HFFc6 (cell line): ENCODE data around the gene FREM2. TPM values are rescaled to one million over a fixed set of nuclear protein-coding genes. Genes with fewer than 3 reads are reported as not detected.
A peak's percentile ranks its signal among the peaks of the same experiment; 100 is the strongest.

ENCODE experiments used
- DNase-seq: peaks from one replicate; pipeline ENCODE4 v3.0.0-alpha.2; 2018
- H3K27ac Mint-ChIP-seq: 2 replicates; pipeline ENCODE4 v1.8.0; 2020; ENCODE audit warnings: mild to moderate bottlenecking, mixed read lengths
- H3K27me3 Mint-ChIP-seq: 2 replicates; pipeline ENCODE4 v1.8.0; 2021; ENCODE audit warnings: mild to moderate bottlenecking, moderate library complexity, mixed read lengths; ENCODE audit not compliant: insufficient read depth
- H3K36me3 Mint-ChIP-seq: 2 replicates; pipeline ENCODE4 v1.8.0; 2021; ENCODE audit warnings: low read depth, mixed read lengths
- H3K4me1 Mint-ChIP-seq: 2 replicates; pipeline ENCODE4 v1.8.0; 2020; ENCODE audit warnings: low read depth, mixed read lengths
- H3K4me3 Mint-ChIP-seq: 2 replicates; pipeline ENCODE4 v1.8.0; 2020; ENCODE audit warnings: mild to moderate bottlenecking, moderate library complexity, mixed read lengths
- H3K9me3 Mint-ChIP-seq: 2 replicates; pipeline ENCODE4 v1.8.0; 2020; ENCODE audit warnings: mild to moderate bottlenecking, mixed read lengths
- CTCF ChIP-seq: fragments of 200-600 bp; sonication (generic); IDR thresholded peaks from 2 replicates; pipeline ENCODE4 v1.5.0; 2021; ENCODE audit warnings: antibody characterized with exemption, mild to moderate bottlenecking
- total RNA-seq, 6 experiments: library from RNA; stranded (reverse); fragmentation: NEBNext Ultra II Directional; extraction: Animal tissue kit (Norgen Biotek cat#: 25700); gene quantifications; 2 replicates in 1 of 6; 3 replicates in 5 of 6; pipeline ENCODE4 v1.2.3, GENCODE V29; 2021

Gene FREM2
- total RNA-seq, 6 experiments from 2014 or later = not detected

- no peaks in the 10 kb centered on the region; the same call in 1 of the 2 replicates for H3K9me3 Mint-ChIP-seq
- H3K27ac Mint-ChIP-seq = no peak overlapping the region
- H3K4me1 Mint-ChIP-seq = peaks cover 9% of the 10 kb centered on the region; the same call in 1 of the 2 replicates
- H3K36me3 Mint-ChIP-seq = no peaks in the 10 kb centered on the region
- no peak for DNase-seq
- no peaks in the 10 kb centered on the region; the same call in 1 of the 2 replicates for H3K27me3 Mint-ChIP-seq
- TF ChIP-seq CTCF = no peak
- H3K4me3 Mint-ChIP-seq = no peak overlapping the region
Measured at GRCh38 chr13:38656699-38657098, 30.2 kb upstream of the FREM2 start.

- Mint-ChIP-seq H3K27me3 (no peaks in the 10 kb centered on the region; the same call in 1 of the 2 replicates), H3K4me3 (no peak overlapping the region), H3K27ac (no peak overlapping the region), H3K9me3 (no peaks in the 10 kb centered on the region; the same call in 1 of the 2 replicates), H3K4me1 (peaks cover 9% of the 10 kb centered on the region; the same call in 1 of the 2 replicates), H3K36me3 (no peaks in the 10 kb centered on the region)
- peak; percentile 2 for DNase-seq
- TF ChIP-seq CTCF = no peak
Measured at GRCh38 chr13:38657191-38657590, 29.7 kb upstream of the FREM2 start.

- H3K4me3 Mint-ChIP-seq = no peak overlapping the region
- peaks cover 9% of the 10 kb centered on the region; the same call in 1 of the 2 replicates for H3K4me1 Mint-ChIP-seq
- H3K27ac Mint-ChIP-seq = no peak overlapping the region
- DNase-seq = no peak
- H3K27me3 Mint-ChIP-seq = no peaks in the 10 kb centered on the region; the same call in 1 of the 2 replicates
- TF ChIP-seq CTCF = no peak
- H3K9me3 Mint-ChIP-seq = no peaks in the 10 kb centered on the region; the same call in 1 of the 2 replicates
- no peaks in the 10 kb centered on the region for H3K36me3 Mint-ChIP-seq
Measured at GRCh38 chr13:38658906-38659305, 28.0 kb upstream of the FREM2 start.

GRCh38 chr13:38661010-38661675 lies 25.7 kb upstream of the FREM2 start:
- Mint-ChIP-seq H3K36me3 (no peaks in the 10 kb centered on the region), H3K9me3 (no peaks in the 10 kb centered on the region; the same call in 1 of the 2 replicates), H3K27ac (no peak overlapping the region), H3K27me3 (no peaks in the 10 kb centered on the region; the same call in 1 of the 2 replicates), H3K4me3 (no peak overlapping the region), H3K4me1 (peaks cover 9% of the 10 kb centered on the region; the same call in 1 of the 2 replicates)
- no peak for TF ChIP-seq CTCF
- no peak for DNase-seq

- Mint-ChIP-seq H3K36me3 (no peaks in the 10 kb centered on the region), H3K9me3 (no peaks in the 10 kb centered on the region; the same call in 1 of the 2 replicates), H3K4me3 (no peak overlapping the region), H3K4me1 (peaks cover 3% of the 10 kb centered on the region; the same call in 1 of the 2 replicates), H3K27ac (no peak overlapping the region), H3K27me3 (no peaks in the 10 kb centered on the region; the same call in 1 of the 2 replicates)
- TF ChIP-seq CTCF = no peak
- no peak for DNase-seq
Measured at GRCh38 chr13:38662362-38662761, 24.5 kb upstream of the FREM2 start.
